Superior temporal gyrus (tissue), 1 donor: ENCODE results near the gene RHPN2.
"Not testable (repeated sequence)": the region's sequence is repeated elsewhere in the genome, so short reads cannot be mapped to it uniquely, and the experiment has no call there.

ENCODE experiments used
- DNase-seq: peaks from one replicate; pipeline ENCODE4 v3.0.0-alpha.2; 2016; ENCODE audit errors: extremely low spot score

RHPN2 gene

GRCh38 chr19:32976223-32976805 lies 88.4 kb downstream of the RHPN2 start:
- DNase-seq, result peak; percentile 85

- peak; percentile 100 for DNase-seq
These were observed 92.8 kb downstream of the RHPN2 start, which contains the start of the genes CEP89 and FAAP24 for GRCh38 chr19:32971715-32972540. CEP89 (minus strand) TSS chr19:32971958; CDS start chr19:32971874, 84 bp downstream. FAAP24 (plus strand) TSS chr19:32972242; CDS start chr19:32973197, 955 bp downstream.

DNA sequence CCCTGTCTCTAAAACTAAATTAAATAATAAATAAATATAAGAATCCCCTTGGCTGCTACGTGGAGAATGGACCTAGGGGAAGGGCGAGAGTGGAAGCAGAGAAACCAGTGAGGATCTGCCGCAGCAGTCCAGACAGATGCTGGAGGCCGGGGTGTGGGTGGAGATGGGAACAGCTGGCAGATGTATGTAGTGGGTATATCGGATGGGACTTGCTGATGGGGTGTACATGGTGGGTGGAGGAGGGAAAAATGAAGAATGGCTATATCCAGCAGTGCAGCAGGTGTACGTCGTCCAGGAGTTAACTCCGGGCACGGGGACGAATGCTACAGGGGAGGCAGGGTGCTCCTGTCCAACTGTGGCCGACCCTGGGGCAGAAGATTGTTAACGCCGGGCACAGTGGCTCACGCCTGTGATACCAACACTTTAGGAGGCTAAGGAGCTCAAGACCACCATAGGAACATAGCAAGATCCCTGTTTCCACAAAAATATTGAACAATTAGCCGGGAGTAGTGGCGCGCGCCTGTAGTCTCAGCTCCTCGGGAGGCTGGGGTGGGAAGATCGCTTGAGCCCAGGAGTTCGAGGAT lies 93.6 kb downstream of the RHPN2 start:
- no peak for DNase-seq

- no peak for DNase-seq
These were observed 95.1 kb downstream of the RHPN2 start for GRCh38 chr19:32969549-32969948.

DNA sequence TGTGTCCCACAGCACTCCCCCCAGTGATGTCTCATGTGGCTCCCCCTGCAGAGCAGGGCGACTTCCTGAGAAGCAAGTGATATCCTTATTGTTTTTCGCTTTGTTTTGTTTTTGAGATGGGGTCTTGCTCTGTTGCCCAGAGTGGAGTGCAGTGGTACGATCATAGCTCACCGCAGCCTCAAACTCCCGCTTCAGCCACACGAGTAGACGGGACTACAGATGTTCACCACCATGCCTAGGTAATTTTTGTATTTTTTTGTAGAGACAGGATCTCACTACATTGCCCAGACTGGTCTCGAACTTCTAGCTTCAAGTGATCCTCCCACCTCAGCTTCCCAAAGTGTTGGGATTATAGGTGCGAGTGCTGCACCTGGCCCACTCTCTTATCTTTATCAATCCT lies 97.9 kb downstream of the RHPN2 start:
- DNase-seq, result no peak

GRCh38 chr19:32945260-32945659 lies 119.4 kb downstream of the RHPN2 start:
- no peak for DNase-seq

- not testable (repeated sequence) for DNase-seq
These were observed 123.4 kb downstream of the RHPN2 start for GRCh38 chr19:32941273-32941672.

DNA sequence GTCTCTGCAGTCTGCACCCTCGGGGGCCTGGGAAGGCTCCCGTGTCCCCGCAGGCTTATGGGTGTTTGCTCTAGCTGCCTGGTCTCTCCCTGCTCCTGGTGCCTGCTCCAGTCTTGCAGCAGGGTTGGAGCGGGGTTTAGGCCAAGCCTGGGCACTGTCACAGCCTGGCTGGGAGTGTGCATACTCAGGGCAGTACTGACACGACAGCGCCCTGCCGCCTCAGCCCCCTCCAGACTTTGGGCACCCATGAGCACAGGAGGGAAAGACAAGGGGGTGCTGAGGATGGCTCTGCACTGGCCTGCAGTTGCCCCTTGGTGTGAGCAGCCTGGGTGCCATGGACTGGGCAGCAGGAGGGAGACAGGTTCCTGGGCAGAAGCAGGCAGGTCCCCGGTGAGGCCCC lies 128.6 kb downstream of the RHPN2 start:
- DNase-seq, result no peak

DNA sequence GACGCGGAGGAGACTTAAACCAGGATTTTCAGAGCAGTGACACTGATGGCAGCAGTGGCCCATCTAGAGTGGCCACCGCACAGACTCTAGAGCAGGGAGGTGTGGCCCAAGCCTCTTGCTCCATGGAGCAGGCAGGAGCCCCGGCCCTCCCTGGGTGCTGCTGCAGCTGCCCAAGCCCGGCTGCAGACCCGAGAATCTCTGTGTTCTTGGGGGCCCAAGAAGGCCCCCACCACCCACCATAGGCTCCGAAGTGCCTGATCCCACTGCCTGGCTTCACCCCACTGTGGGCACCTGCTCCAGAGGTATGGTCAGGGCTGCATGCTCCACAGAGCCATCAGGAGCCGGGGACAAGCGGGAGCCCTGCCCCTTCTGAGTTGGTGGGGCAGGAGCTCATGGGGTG lies 129.1 kb downstream of the RHPN2 start:
- DNase-seq, result no peak

GRCh38 chr19:32933571-32933970 lies 131.1 kb downstream of the RHPN2 start:
- no peak for DNase-seq

DNA sequence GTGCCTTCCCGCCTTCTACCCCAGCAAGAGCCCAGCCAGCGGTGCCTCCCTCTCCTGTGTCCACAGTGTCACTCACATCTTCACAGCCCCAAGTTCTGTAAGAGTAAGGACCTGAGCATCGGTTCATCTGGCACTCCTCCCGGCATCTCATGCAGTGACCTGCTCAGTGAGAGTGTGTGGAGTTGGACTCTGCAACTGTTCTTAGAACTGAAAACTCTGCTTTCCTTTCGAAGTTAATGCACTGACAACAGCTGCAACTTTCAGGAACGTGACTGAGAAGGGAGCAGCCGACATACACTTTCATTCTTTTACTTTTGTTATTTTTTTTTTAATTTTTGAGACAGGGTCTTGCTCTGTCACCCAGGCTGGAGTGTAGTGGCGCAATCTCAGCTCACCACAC lies 134.1 kb downstream of the RHPN2 start:
- no peak for DNase-seq

DNA sequence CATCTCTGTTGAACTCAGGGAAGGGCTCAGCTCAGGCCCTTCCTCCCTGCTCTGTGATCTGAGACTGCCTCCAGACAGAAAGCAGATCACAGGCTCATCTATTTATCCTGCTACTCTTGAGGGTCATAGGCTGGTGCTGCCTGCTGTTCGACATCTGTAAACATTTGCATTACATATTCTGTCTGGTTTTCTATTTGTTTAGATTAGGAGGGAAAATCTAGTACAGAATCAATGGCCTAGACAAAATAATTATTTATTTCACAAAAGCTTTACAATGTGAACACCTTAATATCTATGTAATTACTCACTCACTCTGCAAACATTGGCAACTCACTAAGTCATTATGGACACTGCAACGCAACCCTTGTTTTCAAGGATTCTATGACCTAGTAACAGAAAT lies 135.9 kb downstream of the RHPN2 start:
- DNase-seq, result no peak
